GM21381 (cell line): ENCODE measurements around the gene ZSCAN2.
"Not testable (repeated sequence)": the region's sequence is repeated elsewhere in the genome, so short reads cannot be mapped to it uniquely, and the experiment has no call there.

ENCODE experiments used
- ATAC-seq: cut with Tn5 transposase; IDR thresholded peaks from one replicate; pipeline ENCODE4 v1.9.1; 2021; ENCODE audit warnings: mild to moderate bottlenecking, moderate library complexity; ENCODE audit not compliant: unreplicated experiment

Gene ZSCAN2

GRCh38 chr15:84634228-84634837 is 33.5 kb downstream of the ZSCAN2 start:
- ATAC-seq = no peak

GRCh38 chr15:84638103-84638502 is 37.3 kb downstream of the ZSCAN2 start:
- no peak for ATAC-seq

GRCh38 chr15:84641871-84642270 is 41.1 kb downstream of the ZSCAN2 start:
- ATAC-seq = not testable (repeated sequence)

GRCh38 chr15:84642640-84643039 is 41.8 kb downstream of the ZSCAN2 start:
- ATAC-seq = not testable (repeated sequence)

- no peak for ATAC-seq
Observed at GRCh38 chr15:84643838-84644237, 43.0 kb downstream of the ZSCAN2 start.

- no peak for ATAC-seq
Observed at GRCh38 chr15:84645496-84645895, 44.7 kb downstream of the ZSCAN2 start.

- no peak for ATAC-seq
Observed at GRCh38 chr15:84645997-84646396, 45.2 kb downstream of the ZSCAN2 start.

- no peak for ATAC-seq
Observed at GRCh38 chr15:84647726-84648125, 46.9 kb downstream of the ZSCAN2 start.

GRCh38 chr15:84648539-84648938 is 47.7 kb downstream of the ZSCAN2 start:
- ATAC-seq = no peak

- ATAC-seq = no peak
Observed at GRCh38 chr15:84649706-84650105, 48.9 kb downstream of the ZSCAN2 start.

- ATAC-seq = no peak
Observed at GRCh38 chr15:84653584-84653909, 52.7 kb downstream of the ZSCAN2 start.

- peak; percentile 82 for ATAC-seq
Observed at GRCh38 chr15:84653910-84654688, 53.3 kb downstream of the ZSCAN2 start, which contains the start of gene WDR73. WDR73 (minus strand) TSS chr15:84654283; CDS start chr15:84654274, 9 bp downstream.

GRCh38 chr15:84654689-84655453 is 54.1 kb downstream of the ZSCAN2 start:
- no peak for ATAC-seq

GRCh38 chr15:84656972-84657371 is 56.2 kb downstream of the ZSCAN2 start:
- ATAC-seq = no peak

GRCh38 chr15:84657748-84658079 is 56.9 kb downstream of the ZSCAN2 start:
- ATAC-seq = no peak

- peak; percentile 63 for ATAC-seq
Observed at GRCh38 chr15:84658080-84658787, 57.4 kb downstream of the ZSCAN2 start, which contains the start of gene NMB. NMB (minus strand) TSS chr15:84658199; CDS start chr15:84658152, 47 bp downstream.

GRCh38 chr15:84658788-84659411 is 58.1 kb downstream of the ZSCAN2 start:
- no peak for ATAC-seq

- ATAC-seq = no peak
Observed at GRCh38 chr15:84659904-84660781, 59.3 kb downstream of the ZSCAN2 start.

GRCh38 chr15:84661001-84661400 is 60.2 kb downstream of the ZSCAN2 start:
- no peak for ATAC-seq

GRCh38 chr15:84666373-84666772 is 65.6 kb downstream of the ZSCAN2 start:
- ATAC-seq = no peak
